Trophoblast cell (in vitro differentiated cells and primary cell): ENCODE data around the gene ZNF320.
A peak's percentile ranks its signal among the peaks of the same experiment; 100 is the strongest.
"Not testable (repeated sequence)": the region's sequence is repeated elsewhere in the genome, so short reads cannot be mapped to it uniquely, and the experiment has no call there.

Experiments
- DNase-seq, 2 donors: peaks; one replicate each; pipeline ENCODE4 v3.0.0-alpha.2; 2016
- H2AFZ ChIP-seq: 2 replicates; pipeline ENCODE4 v1.6.1; 2013; ENCODE audit warnings: low read length, moderate library complexity, mild to moderate bottlenecking; ENCODE audit not compliant: insufficient read depth, poor library complexity
- H2AK5ac ChIP-seq: 2 replicates; pipeline ENCODE4 v1.6.1; 2013; ENCODE audit warnings: mild to moderate bottlenecking, low read length
- H2BK120ac ChIP-seq: 2 replicates; pipeline ENCODE4 v1.6.1; 2013; ENCODE audit warnings: low read length, mild to moderate bottlenecking, moderate library complexity; ENCODE audit not compliant: insufficient read depth, poor library complexity
- H2BK12ac ChIP-seq: 2 replicates; pipeline ENCODE4 v1.6.1; 2013; ENCODE audit warnings: mild to moderate bottlenecking, low read length, moderate library complexity
- H2BK5ac ChIP-seq: 2 replicates; pipeline ENCODE4 v1.6.1; 2013; ENCODE audit warnings: low read length, low read depth, moderate library complexity, mild to moderate bottlenecking; ENCODE audit not compliant: poor library complexity
- H3K14ac ChIP-seq: 2 replicates; pipeline ENCODE4 v1.6.1; 2013; ENCODE audit warnings: mild to moderate bottlenecking, low read length
- H3K18ac ChIP-seq: 2 replicates; pipeline ENCODE4 v1.6.1; 2013; ENCODE audit warnings: mild to moderate bottlenecking, low read length
- H3K23ac ChIP-seq: 2 replicates; pipeline ENCODE4 v1.6.1; 2013; ENCODE audit warnings: low read length
- H3K27ac ChIP-seq: 2 replicates; pipeline ENCODE4 v1.5.1; 2013; ENCODE audit warnings: low read depth, mild to moderate bottlenecking, inconsistent platforms, low read length, moderate library complexity
- H3K27me3 ChIP-seq: 2 replicates; pipeline ENCODE4 v1.6.1; 2013; ENCODE audit warnings: inconsistent platforms, mild to moderate bottlenecking, low read length, moderate library complexity; ENCODE audit not compliant: insufficient read depth
- H3K36me3 ChIP-seq, 2 experiments: 1 replicate in 1 of 2; 2 replicates in 1 of 2; pipeline ENCODE4 v1.6.1; 2013; ENCODE audit warnings: low read length in 2 of 2, mild to moderate bottlenecking in 2 of 2, moderate library complexity in 1 of 2; ENCODE audit not compliant: insufficient read depth in 2 of 2, control insufficient read depth in 1 of 2
- H3K4ac ChIP-seq: 2 replicates; pipeline ENCODE4 v1.6.1; 2013; ENCODE audit warnings: low read depth, mild to moderate bottlenecking, low read length, moderate library complexity
- H3K4me1 ChIP-seq, 2 experiments: 1 replicate in 1 of 2; 2 replicates in 1 of 2; pipeline ENCODE4 v1.6.1; 2013; ENCODE audit warnings: low read length in 2 of 2, mild to moderate bottlenecking in 2 of 2, moderate library complexity in 1 of 2; ENCODE audit not compliant: insufficient read depth in 2 of 2, control insufficient read depth in 1 of 2
- H3K4me2 ChIP-seq: 2 replicates; pipeline ENCODE4 v1.6.1; 2013; ENCODE audit warnings: inconsistent platforms, mild to moderate bottlenecking, low read length, moderate library complexity
- H3K4me3 ChIP-seq: 2 replicates; pipeline ENCODE4 v1.5.1; 2013; ENCODE audit warnings: mild to moderate bottlenecking, low read depth, low read length, inconsistent platforms
- H3K79me1 ChIP-seq: one replicate; pipeline ENCODE4 v1.6.1; 2013; ENCODE audit warnings: low read length
- H3K79me2 ChIP-seq: 2 replicates; pipeline ENCODE4 v1.6.1; 2013; ENCODE audit warnings: low read length, mild to moderate bottlenecking; ENCODE audit not compliant: control insufficient read depth, insufficient read depth, poor library complexity
- H3K9ac ChIP-seq: 2 replicates; pipeline ENCODE4 v1.6.1; 2013; ENCODE audit warnings: mild to moderate bottlenecking, low read length
- H3K9me3 ChIP-seq: 2 replicates; pipeline ENCODE4 v1.6.1; 2013; ENCODE audit warnings: low read depth, mild to moderate bottlenecking, control low read depth, inconsistent platforms, low read length; ENCODE audit not compliant: insufficient read depth
- H4K12ac ChIP-seq: 2 replicates; pipeline ENCODE4 v1.6.1; 2013; ENCODE audit warnings: low read depth, mild to moderate bottlenecking, low read length, moderate library complexity
- H4K8ac ChIP-seq: 2 replicates; pipeline ENCODE4 v1.6.1; 2013; ENCODE audit warnings: low read depth, mild to moderate bottlenecking, low read length, moderate library complexity
- H4K91ac ChIP-seq: one replicate; pipeline ENCODE4 v1.6.1; 2013; ENCODE audit warnings: low read depth, mild to moderate bottlenecking, low read length, moderate library complexity
- WGBS: extraction: QIAGEN DNeasy Blood & Tissue Kit; methylation state at CpG from one replicate; pipeline ENCODE4 v1.1.7; 2013; ENCODE audit warnings: missing lambda C conversion rate; ENCODE audit not compliant: insufficient read length, insufficient coverage; ENCODE audit errors: extremely low coverage; 5-methylcytosine and 5-hydroxymethylcytosine counted together

The ZNF320 gene

DNA sequence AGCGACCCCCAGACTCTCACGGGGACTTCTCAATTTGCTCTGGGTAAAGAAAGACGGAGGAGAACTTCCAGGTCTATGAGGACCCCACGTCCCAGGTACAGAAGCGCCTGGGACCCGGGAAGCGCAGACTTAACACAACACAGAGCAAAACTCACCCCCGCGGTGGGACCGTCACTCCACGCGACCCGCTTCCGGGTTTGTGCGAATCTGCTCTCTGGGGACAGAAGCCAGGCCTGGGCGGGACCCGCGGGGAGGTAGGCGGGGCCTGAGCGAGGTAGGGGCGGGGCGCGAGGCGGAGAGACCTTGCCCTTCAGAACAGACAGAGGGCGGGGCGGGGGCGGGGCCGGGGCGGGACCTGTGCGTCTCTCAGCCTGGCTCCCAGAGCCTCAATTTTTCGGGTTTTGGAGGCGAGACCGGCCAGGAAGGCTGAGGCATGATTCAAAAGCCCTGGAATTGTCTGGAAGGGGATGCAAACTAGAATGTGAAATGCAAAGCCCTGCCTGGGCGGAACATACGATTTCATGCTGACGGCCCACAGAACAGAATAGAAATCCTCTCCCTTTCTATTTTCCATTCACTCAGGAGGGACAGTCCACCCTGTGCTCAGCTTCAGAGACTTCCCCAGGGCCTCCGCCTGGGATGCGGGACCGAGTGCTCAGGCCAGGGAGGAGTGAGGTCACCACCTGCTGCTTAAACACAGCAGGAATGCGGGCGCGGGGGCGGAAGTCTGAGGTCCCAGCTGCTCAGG lies 45.1 kb upstream of the ZNF320 start:
- peak overlapping the region; percentile 31 for H3K18ac ChIP-seq
- WGBS: no CpG with 5 or more reads among the region's 43 CpGs
- H3K79me2 ChIP-seq: peaks cover 7% of the 10 kb centered on the region
- peak overlapping the region; percentile 53 for H2BK5ac ChIP-seq
- H3K27me3 ChIP-seq: no peaks in the 10 kb centered on the region
- peak overlapping the region; percentile 78 for H3K9ac ChIP-seq
- peak overlapping the region; percentile 12 for H2BK120ac ChIP-seq
- DNase-seq: peak; percentile 95
- no peak overlapping the region for H2BK12ac ChIP-seq
- H3K14ac ChIP-seq: peak overlapping the region; percentile 78
- no peak overlapping the region for H2AK5ac ChIP-seq
- H3K79me1 ChIP-seq: peaks cover 27% of the 10 kb centered on the region
- peak overlapping the region; percentile 39 for H4K12ac ChIP-seq
- peak overlapping the region; percentile 38 for H2AFZ ChIP-seq
- peak overlapping the region; percentile 67 for H3K4me3 ChIP-seq
- H3K27ac ChIP-seq: peak overlapping the region; percentile 88
- H3K4me2 ChIP-seq: peak overlapping the region; percentile 67
- H3K23ac ChIP-seq: no peak overlapping the region
- H3K4ac ChIP-seq: peak overlapping the region; percentile 35
- peak overlapping the region; percentile 55 for H4K8ac ChIP-seq
- peaks cover 5% of the 10 kb centered on the region for H3K9me3 ChIP-seq
- no peaks in the 10 kb centered on the region for H3K36me3 ChIP-seq
- H4K91ac ChIP-seq: peak overlapping the region; percentile 73
- H3K4me1 ChIP-seq: peaks cover 18 to 35% of the 10 kb centered on the region in 2 experiments

DNA sequence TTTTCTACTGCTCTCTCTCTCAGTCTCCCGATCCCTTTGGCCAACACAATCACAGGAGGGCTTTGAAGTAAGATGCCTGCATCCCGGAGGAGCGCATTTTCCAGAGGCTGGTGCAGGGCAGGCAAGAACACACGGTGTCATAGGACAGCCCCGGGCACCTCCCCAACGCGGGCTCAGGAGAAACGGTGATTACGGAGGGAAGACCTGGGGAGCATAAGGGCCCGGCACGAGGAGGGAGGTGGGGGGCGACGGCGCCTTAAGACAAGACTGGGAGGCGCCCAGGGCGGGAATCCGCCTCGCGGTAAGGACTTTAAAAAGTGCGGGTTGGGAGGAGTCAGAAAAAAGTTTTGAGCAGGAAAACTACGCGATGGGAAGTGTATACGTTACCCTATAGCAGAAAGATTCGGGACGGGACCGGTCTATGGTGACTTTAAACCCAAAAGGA lies 44.5 kb upstream of the ZNF320 start:
- Histone ChIP-seq H3K4ac (peak overlapping the region; percentile 35), H2AFZ (peak overlapping the region; percentile 38), H3K79me2 (peaks cover 7% of the 10 kb centered on the region), H3K27me3 (no peaks in the 10 kb centered on the region), H3K36me3 (no peaks in the 10 kb centered on the region), H3K4me2 (peak overlapping the region; percentile 60), H3K4me1 (peaks cover 23 to 41% of the 10 kb centered on the region in 2 experiments), H4K8ac (peak overlapping the region; percentile 55), H2BK12ac (no peak overlapping the region), H3K14ac (peak overlapping the region; percentile 78), H3K23ac (no peak overlapping the region), H4K12ac (peak overlapping the region; percentile 39), H4K91ac (peak overlapping the region; percentile 73), H3K4me3 (peak overlapping the region; percentile 67), H3K9me3 (peaks cover 5% of the 10 kb centered on the region), H2BK120ac (peak overlapping the region; percentile 12), H2AK5ac (no peak overlapping the region), H3K79me1 (peaks cover 32% of the 10 kb centered on the region), H3K9ac (peak overlapping the region; percentile 78), H2BK5ac (peak overlapping the region; percentile 53), H3K18ac (peak overlapping the region; percentile 31), H3K27ac (peak overlapping the region; percentile 80)
- peak; percentile 25 to 71 for DNase-seq
- no CpG with 5 or more reads among the region's 26 CpGs for WGBS

DNA sequence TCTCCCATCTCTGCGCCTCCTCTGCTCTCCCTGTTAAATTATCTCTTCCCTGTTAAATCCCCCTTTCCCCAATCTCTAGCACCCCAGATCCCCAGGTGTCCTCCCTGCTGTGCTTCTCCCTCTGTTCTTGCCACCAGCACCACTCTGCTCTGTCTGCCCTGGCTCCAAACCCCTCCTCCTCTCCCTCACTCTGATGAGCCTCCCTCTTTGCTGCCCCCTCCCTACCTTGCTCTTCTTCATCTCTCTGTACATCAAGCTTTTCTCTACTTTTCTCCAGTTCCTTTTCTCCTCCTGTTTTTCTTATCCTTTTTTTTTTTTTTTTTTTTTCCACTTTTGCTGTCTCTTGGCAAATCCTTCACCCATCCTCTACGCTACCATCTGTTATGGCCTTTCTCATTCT lies 44.1 kb upstream of the ZNF320 start:
- not testable (repeated sequence) for H3K18ac ChIP-seq, H3K27me3 ChIP-seq, H3K9ac ChIP-seq, H3K4me3 ChIP-seq, H2BK12ac ChIP-seq, DNase-seq, H2BK120ac ChIP-seq, H3K14ac ChIP-seq, H4K8ac ChIP-seq, H3K9me3 ChIP-seq, H4K12ac ChIP-seq, H2AFZ ChIP-seq, H4K91ac ChIP-seq, H2AK5ac ChIP-seq, H3K4ac ChIP-seq, H3K36me3 ChIP-seq, H3K23ac ChIP-seq, H3K79me2 ChIP-seq, H2BK5ac ChIP-seq
- peaks cover 27 to 42% of the 10 kb centered on the region in 2 experiments for H3K4me1 ChIP-seq
- no CpG with 5 or more reads among the region's 2 CpGs for WGBS
- H3K4me2 ChIP-seq: peak overlapping the region; percentile 60
- H3K79me1 ChIP-seq: peaks cover 34% of the 10 kb centered on the region
- H3K27ac ChIP-seq: peak overlapping the region; percentile 80

DNA sequence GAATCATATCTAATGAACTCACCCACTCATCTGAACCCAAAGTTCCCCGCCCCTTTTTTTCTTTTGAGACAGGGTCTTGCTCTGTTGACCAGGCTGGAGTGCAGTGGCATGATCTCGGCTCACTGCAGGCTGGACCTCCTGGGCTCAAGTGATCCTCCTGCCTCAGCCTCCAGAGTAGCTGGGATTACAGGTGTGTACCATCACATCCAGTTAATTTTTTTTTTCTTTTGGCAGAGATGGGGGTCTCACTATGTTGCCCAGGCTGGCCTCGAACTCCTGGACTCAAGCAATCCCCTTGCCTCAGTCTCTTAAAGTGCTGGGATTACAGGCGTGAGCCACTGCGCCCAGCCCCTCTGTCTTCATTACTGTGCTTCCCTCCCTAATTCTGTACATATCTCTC lies 43.5 kb upstream of the ZNF320 start:
- not testable (repeated sequence) for H3K14ac ChIP-seq, H4K91ac ChIP-seq, H3K79me2 ChIP-seq, H3K23ac ChIP-seq, H3K27ac ChIP-seq, H2BK120ac ChIP-seq, H2BK5ac ChIP-seq, H3K27me3 ChIP-seq, H3K9me3 ChIP-seq, H3K9ac ChIP-seq, H4K8ac ChIP-seq, H3K36me3 ChIP-seq, H3K18ac ChIP-seq, H2AK5ac ChIP-seq, DNase-seq, H2BK12ac ChIP-seq, H3K4me2 ChIP-seq, H2AFZ ChIP-seq, H4K12ac ChIP-seq, H3K4me3 ChIP-seq
- Histone ChIP-seq H3K79me1 (peaks cover 37% of the 10 kb centered on the region), H3K4ac (peak overlapping the region; percentile 39), H3K4me1 (peaks cover 31 to 46% of the 10 kb centered on the region in 2 experiments)
- no CpG with 5 or more reads among the region's 5 CpGs for WGBS
